ENCODE measurements around the gene PABPN1L.

PABPN1L gene

DNA sequence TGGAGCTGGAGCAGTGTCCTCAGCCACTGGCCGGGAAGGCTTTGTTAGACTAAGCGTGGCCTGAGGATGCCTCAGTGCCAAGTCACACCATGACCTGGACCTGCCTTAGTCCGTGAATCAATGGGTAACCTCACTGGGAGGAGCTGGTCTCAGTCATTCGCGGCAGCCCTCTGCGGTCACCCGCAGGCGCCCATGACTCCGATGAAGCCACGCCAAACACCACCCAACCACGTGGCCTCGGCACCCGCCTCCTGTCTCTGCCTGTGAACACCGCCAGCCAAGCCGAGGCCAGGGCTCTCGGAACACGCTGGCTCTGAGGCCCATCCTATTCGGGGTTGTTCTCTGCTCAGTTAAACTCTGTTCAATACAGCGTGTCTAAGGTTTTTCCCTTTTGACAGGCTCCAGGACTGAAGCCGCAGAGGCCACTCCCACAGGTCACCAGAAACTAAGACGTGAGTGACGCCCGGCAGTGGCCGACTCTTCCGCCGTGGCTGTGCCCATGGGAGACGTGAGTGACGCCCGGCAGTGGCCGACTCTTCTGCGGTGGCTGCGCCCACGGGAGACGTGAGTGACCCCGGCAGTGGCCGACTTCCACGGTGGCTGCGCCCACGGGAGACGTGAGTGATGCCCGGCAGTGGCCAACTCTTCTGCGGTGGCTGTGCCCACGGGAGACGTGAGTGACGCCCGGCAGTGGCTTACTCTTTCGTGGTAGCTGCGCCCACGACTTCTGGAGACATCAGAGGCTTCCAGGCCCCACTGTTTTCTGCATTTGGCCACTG is 16.8 kb upstream of the PABPN1L start:
- DNase-seq: no peak

DNA sequence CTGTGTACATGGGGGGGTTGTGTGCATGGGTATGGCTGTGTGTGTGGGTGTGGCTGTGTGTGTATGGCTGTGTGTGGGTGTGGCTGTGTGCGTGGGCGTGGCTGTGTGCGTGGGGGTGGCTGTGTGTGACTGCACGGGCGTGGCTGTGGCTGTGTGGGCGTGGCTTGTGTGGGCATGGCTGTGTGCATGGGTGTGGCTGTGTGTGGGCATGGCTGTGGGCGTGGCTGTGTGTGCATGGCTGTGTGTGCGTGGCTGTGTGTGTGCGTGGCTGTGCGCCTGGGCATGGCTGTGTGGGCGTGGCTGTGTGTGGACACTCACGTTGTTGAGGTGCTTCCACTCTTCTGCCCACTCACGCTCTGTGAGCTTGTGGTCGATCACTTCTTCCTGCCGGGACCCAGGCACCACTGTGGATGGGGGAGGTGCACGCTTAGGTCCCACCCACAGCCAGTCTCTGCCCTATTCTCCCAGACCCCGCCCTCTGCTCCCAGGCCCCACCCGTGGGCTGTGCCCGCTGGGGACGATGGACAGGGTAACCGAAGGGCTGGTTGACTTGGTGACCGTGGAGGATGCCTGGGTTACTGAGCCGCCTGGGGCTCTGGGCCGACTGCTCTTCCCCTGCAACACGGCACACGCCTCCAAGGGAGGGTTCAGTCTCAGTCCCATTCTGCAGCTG is 16.0 kb upstream of the PABPN1L start:
- peak; percentile 10 for DNase-seq

DNA sequence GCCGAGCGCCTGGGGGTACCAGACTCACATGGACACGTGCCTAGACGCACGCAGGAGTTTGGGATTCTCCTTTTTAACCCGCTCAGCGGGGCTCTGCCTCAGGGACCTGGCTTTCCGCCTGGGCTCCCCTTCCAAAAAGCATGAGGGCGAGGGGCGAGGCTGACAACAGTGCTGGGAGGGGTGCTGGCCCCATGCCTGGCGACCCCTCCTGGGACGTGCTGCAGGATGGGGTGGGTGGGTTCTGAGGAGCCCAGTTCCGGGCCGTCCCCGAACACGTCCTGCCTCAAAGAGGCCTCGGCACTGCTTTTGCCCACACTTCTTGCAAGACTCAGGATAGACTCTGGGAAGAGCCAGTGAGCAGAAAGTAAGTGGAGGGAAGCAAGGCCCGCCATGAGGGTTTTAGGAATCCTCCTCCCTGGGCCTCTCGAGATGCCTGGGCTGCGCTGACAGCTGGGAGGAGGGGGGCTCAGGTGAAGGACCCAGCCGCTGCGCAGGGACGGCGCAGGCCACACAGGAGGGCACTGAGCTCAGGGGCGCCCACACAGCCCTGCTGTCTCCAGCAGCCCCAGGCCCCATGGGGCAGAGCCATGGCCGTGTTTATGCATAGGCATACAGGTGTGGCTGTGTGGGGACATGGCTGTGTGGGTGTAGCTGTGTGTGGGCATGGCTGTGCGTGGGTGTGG is 15.4 kb upstream of the PABPN1L start:
- no peak for DNase-seq

DNA sequence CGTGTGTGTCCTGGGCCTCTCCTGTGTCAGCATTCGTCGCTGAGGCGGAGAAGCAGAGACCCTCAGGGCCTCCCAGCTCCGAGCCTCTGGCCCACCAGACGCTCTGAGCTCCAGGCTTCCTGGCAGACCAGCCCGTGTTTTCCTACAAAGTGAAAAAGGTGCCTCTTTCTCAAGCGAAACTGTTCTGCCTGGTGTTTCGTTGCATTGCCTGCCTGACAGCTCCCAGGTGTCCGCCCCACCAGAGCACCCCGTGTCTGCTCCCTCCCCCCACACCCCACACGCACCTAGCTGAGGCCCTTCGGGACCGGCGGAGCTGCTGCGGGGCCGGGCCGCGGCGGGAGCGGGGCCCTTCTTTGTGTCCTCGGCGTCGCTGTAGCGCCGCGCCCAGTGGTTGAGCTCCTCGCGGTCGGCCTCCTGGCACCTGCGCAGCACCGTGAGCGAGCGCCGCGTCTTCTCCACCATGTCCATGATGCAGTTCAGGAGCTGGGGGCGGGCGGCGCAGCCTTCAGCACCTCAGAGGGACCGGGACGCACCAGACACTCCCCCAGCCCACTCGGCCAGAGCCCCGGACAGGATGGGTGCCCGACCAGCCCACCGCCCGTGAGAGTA is 14.7 kb upstream of the PABPN1L start:
- DNase-seq: no peak

DNA sequence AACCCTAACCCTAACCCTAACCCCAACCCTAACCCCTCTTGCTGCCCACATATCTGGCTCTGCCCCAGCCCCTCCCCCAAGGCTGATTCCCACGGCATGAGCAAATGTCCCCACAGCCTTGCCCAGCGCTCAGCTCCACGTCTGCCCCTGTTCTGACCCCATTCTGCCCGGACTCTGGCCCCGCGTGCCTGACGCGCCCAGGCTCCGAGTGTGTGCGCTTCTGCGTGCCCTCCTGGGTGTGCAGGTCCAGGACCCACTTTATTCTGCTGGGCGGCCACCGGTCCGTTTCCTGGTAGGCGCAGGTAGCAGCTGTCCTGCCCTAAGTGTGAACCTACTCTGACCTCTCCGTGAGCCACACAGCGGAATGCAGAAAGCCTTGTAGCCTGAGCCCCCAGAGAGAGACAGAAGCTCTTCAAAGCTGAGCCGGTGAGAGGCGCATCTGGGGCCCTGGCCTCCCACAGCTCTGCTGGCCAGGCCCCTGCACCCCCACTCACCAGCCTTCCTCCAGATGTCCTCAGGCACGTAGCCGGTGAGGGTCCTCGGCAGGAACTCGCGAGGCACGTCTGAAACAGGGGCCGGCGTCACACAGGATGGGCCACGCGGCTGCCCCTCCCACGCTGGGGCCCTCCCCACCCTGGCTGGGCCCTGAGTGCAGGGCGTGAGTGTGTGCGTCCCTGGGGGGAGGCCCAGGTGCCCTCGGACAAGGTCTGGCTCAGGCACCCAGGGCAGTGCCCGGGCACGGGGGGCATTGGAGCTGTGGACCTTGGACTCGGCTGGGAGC is 14.0 kb upstream of the PABPN1L start:
- DNase-seq: no peak

DNA sequence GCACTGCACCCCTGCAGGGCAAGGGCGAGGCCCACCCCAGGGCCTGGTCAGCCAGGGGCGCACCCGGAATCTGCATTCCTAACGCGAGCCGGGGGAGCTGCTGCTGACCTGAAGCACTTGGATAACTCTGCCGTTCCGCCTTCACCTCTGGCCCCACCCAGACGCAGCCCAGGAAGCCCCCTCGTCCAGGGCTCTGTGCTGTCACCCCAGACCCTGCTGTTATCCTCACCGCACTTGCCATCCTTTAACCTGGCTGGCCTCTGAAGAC is 13.3 kb upstream of the PABPN1L start:
- no peak for DNase-seq

DNA sequence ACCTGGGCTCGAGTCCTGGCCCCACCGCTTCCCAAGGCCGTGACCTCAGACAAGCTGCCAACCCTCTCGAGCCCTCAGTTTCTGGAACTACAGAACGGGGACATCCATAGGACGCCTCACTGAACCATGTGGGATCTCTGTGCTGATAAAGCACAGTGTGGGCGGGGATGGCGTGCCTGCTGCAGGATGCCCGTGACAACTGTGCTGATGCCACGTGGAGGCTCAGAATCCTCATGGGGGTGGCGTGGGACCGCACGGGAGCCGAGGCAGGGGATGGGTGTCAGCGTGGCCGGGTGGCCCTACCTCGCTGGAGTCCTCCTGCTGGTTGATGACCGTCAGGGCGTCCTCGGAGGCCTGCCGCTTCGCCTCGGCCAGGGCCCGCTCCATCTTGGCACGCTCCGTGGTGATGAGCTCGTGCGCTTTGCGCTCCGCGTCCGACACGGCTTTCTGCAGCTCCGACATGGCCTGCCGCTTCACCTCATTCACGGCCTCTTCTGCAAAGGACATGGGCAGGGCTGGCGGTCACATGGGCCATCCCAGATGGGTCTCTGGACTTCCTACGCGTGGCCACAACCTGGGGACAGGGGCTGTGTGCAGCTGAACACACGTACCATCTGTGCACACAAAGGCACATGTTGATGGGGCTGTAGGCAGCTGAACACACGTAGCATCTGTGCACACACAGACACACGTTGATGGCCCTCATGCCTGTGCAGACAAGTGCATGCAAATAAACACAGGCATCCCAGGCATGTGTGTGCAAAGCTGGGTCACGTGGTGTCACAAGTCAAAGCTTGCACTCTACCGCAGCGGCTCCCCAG is 12.7 kb upstream of the PABPN1L start:
- no peak for DNase-seq

DNA sequence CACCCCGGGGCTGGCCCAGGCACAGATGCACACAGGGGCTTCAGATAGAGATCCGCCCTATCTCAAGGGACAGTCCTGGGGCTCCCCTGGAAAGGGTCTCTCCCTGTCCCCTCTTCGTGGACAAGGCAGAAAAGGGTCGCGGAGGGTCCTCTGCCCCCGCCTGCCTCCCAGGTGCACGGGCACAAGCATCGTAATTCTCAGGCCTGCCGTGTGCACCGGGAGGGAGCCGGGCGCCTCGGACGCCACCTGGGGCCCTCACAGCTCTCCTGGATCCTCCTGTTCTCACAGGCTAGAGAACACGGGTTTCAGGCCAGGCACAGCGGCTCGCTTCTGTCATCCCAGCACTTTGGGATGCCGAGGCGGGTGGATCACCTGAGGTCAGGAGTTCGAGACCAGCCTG is 11.9 kb upstream of the PABPN1L start:
- no peak for DNase-seq

DNA sequence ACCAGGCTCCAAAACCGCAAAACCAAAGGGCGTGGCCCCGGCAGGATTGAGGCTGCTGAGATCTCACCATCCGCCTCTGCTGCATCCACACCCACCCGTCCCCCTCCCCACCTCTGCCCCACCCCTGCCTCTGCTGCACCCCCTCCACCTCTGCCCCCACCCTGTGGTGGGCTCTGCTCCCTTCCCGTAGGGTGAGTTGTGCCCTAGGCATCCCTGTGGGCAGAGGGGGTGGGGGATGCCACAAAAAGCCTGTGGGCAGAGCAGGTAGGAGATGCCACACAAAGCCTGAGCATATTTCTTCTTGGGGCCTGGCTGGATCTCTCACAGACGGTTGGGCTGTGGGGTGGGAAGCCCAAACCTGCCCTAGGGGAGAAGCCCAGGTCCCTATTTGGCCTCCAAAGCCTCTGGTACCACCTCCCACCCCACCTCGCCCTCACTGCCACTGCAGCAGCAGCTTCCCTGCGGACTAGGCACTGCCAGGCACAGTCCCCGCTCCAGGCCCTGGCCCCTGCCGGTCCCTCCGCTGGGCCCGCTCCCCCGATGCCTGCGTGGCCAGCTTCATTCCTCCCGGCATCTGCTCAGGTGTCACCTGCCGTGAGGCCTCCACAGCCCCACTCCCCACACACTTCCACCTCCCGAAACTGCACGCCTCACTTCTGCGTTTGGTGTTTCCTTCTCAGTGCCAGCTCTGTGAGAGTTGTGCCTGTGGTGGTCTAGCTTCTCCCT is 11.3 kb upstream of the PABPN1L start:
- no peak for DNase-seq

DNA sequence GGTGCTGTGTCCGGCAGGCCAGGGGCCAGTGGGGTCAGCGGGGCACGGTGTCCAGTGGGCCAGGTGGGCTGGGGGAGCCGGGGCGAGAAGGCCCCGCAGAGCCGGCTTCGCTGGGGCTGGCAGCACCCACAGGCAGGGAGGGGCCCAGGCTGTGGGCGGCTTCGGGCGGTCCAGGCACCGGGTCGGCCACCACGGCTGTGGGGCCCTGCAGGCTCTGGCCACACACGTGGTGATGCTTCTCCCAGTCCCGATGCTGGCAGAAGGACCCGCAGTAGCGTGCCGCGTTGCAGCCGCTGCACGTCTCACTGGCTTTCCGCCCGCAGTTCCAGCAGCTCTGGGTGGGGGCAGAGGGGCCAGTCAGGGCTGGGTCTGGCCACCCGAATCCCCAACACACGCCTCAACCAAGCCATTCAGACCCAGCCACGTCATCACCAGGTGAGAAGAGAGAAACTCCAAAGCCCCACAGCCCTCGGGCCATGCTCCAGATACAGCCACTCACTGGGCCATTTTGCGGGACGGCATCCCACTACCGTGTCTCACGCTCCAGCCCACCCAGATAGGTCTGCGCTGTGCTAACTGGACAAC is 10.6 kb upstream of the PABPN1L start:
- no peak for DNase-seq

DNA sequence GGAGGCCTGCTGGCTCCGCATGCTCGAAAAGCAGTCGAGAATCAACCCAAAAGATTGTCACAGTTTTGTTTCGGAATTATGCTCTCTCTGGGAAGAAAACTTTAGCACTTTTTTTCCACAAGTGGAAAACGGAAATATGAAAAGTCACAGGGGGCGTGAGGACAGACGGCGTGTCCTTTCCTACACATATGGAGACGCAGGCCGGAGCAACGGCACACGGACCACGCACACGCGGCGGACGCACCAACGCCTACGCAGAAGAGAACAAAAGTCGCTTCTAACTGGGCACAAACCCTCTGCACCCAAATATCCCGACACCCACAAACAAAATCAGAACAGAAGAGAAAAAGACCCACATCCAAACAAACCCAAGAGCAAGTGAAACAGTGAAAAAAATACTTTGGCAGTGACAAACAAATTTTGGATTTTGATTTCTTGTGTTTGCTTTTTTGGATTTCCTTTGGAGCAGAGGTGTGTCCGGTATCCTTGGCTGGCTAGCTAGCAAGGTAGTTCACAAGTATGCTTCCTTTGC is 9.3 kb upstream of the PABPN1L start:
- no peak for DNase-seq

DNA sequence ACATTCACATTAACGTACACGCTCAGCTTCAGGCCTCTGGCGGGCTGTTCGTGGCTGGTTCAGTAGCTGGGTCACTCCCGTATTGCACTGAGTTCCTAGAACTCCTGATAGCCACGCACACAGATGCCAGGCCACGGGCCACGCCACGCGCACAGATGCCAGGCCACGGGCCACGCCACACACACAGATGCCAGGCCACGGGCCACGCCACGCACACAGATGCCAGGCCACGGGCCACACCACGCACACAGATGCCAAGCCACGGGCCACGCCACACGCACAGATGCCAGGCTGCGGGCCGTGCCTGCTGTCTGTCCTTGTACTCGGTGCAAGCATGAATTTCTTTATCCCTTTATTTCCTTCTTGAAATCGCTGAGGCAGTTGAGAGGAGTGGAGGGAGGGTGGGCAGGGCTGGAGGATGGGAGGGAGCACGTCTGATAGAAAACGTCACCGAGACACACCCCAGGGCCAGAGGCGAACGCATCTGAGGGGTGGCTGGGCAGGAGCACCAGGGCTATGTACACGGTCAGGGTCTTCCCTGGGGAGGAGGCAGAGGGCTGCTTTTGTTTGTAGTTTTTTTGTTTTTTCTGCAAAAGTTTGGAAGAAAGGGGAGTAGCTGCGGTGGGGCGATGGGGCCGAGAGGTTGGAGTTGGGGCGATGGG is 8.6 kb upstream of the PABPN1L start:
- no peak for DNase-seq

DNA sequence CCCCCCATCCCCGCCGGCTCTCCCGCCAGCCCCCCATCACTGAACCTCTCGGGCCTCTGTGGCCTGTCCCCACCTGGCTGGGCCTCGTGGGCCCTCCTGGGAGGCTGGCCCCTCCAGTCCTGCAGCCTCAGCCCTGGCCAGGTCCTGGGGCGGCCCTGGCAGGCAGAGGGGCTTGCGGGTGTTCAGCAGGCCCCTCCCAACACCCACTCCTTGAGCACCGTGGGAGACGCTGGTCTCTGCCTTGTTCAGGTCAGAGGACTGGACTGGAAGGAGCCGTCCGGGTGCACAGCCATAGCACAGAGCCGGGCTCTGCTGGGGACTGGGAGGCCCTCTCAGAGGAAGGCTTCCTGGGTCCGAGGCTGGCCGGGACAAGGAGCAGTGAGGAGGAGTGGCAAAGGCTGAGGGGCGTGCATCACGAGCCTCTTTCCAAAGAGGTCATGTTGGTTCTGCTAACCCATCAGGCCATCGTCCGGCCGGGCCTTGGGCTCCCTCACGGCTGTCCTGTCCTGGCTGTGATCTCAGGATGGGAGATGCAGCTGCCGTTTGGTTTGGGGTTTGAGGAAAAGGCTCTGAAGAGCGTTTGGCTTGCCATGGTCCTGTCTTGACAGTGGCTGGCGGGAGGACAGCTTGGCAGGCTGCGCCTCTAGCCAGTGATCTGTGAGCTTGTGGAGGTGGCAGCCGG is 6.3 kb upstream of the PABPN1L start:
- DNase-seq: no peak

DNA sequence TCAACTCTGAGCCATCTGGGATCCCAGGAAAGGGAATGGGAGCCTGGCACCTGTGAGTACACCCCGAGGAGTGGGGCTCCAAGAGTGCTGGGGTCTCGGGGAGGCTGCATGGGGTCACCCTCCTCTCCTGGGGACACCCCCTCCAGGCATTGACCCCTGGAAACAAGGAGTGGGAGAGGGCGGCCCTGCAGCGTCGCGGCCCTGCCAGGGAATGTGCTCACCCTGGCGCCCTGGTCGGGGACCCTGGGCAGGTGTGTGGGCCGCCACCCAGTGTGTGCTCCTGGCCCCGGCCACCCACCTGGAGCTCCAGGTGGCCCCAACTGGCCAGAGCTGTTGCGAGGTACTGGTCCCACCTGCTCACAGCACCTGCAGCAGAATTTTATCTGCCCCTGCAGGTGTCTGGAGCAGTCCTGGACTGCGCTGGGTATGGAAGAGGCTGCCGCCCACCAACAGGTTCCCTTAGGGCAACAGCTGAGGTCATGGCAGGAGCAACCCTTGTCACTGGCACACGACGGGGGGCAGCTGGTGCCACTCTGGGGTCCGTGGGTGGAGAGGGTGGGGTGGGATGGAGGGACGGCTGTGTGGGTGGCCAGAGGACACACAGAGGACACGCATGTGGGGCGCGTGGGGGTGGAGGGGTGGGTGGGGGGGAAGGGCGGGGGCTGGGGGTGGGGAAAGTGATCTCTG is 5.4 kb upstream of the PABPN1L start:
- DNase-seq: no peak

DNA sequence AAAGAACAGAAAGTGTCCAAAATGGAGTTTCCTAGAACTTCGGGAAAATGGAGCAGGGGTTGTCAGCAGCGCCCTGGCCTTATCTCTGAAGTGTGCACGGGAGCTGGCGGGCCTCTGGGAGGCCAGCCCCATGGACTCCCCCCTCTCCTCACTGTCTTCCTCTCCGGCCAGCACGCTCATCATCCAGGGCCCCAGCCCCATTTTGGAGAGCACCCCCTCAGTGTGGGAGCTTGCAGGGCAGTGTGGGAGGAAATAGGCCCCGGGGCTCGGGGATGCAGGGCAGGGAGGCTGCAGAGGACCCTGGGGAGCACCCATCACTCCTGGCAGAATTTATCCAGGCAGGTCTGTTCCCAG is 4.9 kb upstream of the PABPN1L start:
- no peak for DNase-seq

DNA sequence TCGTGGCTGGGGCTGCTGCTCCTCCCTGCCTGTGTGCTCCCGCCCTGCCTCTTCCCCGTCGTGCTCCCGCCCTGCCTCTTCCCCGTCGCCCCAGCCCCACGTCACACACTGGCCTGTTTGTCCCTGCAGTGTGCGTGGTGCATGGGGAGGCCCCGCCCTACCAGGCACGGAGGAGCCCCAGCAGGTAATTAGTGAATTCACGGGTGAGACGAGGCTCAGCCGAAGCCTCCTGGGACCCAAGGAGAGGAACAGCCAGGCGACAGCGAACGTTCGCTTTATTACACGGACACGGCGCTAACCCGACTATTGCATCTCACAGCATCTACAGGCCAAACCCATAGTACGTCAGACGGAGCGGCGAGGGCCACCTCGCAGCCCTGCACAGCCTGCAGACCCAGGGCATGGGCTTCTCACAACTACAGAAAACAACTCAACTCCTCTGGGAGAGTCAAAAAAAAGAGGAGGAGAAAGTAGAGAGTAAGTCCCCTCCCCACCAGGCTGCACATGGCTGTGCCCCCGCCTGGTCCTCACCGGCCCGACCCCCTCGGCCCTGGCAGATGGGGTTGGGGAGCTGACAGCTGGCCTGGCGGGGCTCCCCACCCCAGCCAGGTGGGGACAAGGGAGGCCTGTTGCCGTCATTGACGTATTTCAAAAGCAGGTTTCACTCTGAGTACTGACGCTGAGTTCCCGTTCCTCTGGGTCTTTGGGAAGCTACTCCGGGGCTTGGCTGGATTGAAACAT is 4.3 kb upstream of the PABPN1L start:
- no peak for DNase-seq

DNA sequence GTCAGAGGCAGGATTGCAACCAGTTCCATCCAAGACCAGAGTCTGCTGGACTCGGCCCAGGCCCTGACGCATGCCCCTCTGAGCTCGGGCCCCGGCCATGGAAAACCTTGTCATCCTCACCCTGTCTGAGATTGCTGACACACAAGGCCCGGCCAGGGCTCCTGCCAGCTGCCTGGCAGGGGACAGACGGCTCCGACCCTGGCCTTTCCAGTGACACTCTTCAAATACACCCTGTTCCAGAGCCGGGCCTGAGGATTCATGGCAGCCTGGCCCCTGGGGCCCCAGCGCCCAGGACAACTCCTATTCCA is 3.2 kb upstream of the PABPN1L start:
- DNase-seq: no peak

DNA sequence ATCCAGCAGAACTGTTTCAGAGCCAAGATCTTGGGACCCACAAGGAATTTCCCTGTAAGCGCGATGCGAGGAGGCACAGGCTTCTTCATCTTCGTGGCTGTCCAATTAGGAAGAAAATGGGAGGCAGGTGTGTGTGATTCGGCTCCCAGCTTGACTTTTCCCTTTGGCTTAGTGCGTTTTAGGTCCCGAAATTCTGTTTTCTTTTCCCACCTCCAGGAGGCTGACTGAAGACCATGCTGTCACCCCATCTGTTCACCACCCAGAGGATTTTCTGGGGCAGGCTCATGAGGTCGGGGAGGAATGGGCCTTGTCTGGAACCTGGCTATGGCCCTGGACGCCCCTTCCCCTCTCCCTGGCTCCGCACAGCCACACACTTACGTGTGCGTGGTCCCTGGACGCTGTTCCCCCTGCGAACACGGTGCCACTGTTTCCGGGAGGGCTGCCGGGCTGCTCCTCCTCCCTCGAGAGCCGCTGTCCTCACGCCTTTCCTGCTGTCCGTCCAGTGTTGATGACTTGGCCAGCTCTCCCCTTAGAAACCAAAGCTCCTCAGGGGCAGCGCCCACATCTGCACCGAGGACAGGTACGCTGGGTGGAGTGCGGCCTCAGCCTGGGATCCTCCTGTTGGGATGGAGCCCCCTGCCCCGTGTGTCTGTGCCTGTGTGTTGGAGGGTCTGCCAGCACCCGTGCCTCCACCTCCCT is 2.7 kb upstream of the PABPN1L start:
- no peak for DNase-seq
